Gastroesophageal sphincter (tissue), 4 donors: Measurements from ENCODE around the gene ARHGAP42. TPM values are rescaled to one million over a fixed set of nuclear protein-coding genes. Genes with fewer than 3 reads are reported as not detected.

Experiments used
- ATAC-seq: fragments of 150-250 bp; one replicate; pipeline ENCODE4 v1.9.1; 2016; ENCODE audit warnings: mild to moderate bottlenecking, moderate library complexity
- H3K27ac ChIP-seq, 4 donors: fragments of 200-600 bp; sonication (generic) in 3 of 4; 1 replicate in 3 of 4; 2 replicates in 1 of 4; pipeline ENCODE4 v1.5.1; 2016 to 2019
- H3K27me3 ChIP-seq: fragments of 200-600 bp; sonication (generic); one replicate; pipeline ENCODE4 v1.5.1; 2019
- H3K36me3 ChIP-seq, 2 donors: fragments of 200-600 bp; sonication (generic); one replicate each; pipeline ENCODE4 v1.5.1; 2019; ENCODE audit warnings: control low read depth in 1 of 2
- H3K4me1 ChIP-seq, 3 donors: fragments of 200-600 bp; sonication (generic); 1 replicate in 2 of 3; 2 replicates in 1 of 3; pipeline ENCODE4 v1.5.1; 2016 to 2019; ENCODE audit warnings: control low read depth in 2 of 3
- H3K4me3 ChIP-seq, 2 donors: fragments of 200-600 bp; sonication (generic); one replicate each; pipeline ENCODE4 v1.5.1; 2019; ENCODE audit warnings: mild to moderate bottlenecking in 1 of 2, moderate library complexity in 1 of 2
- H3K9me3 ChIP-seq, 3 donors: fragments of 200-600 bp; sonication (generic); one replicate each; pipeline ENCODE4 v1.5.1; 2017 to 2019; ENCODE audit warnings: control low read depth in 2 of 3
- CTCF ChIP-seq, 4 experiments: fragments of 200-600 bp in 2 of 4; fragments of 450-650 bp in 2 of 4; sonication (generic) in 1 of 4; IDR thresholded peaks; one replicate each; pipeline ENCODE4 v1.5.1; 2017 to 2019; ENCODE audit warnings: antibody characterized with exemption in 4 of 4, mild to moderate bottlenecking in 2 of 4, moderate library complexity in 2 of 4
- EP300 ChIP-seq: sonication (generic); formaldehyde crosslinking; IDR thresholded peaks from one replicate; pipeline ENCODE4 v1.6.1; 2017; ENCODE audit warnings: antibody characterized with exemption, mild to moderate bottlenecking
- POLR2A ChIP-seq, 2 donors: fragments of 450-650 bp; IDR thresholded peaks; one replicate each; pipeline ENCODE4 v1.6.1; 2017; ENCODE audit warnings: antibody characterized with exemption in 2 of 2, mild to moderate bottlenecking in 2 of 2, moderate library complexity in 1 of 2
- POLR2AphosphoS5 ChIP-seq: sonication (generic); formaldehyde crosslinking; IDR thresholded peaks from one replicate; pipeline ENCODE4 v1.6.1; 2017; ENCODE audit warnings: antibody characterized with exemption
- WGBS, 2 donors: methylation state at CpG; one replicate each; pipeline ENCODE4 v1.1.5; 2018; ENCODE audit warnings: low coverage in 1 of 2; 5-methylcytosine and 5-hydroxymethylcytosine counted together
- total RNA-seq, 4 donors: library from RNA; depleted of rRNA; stranded (reverse); fragments of >200 nt; gene quantifications; one replicate each; pipeline ENCODE4 v1.1.0, GENCODE V29; 2016

Gene ARHGAP42
- total RNA-seq, 4 donors from 2014 or later: 6.3 to 29.1 (median 9.9) TPM

- Histone ChIP-seq H3K27me3 (no peaks in the 10 kb centered on the region), H3K9me3 (no peaks in the 10 kb centered on the region), H3K4me3 (no peak overlapping the region), H3K36me3 (no peaks in the 10 kb centered on the region), H3K27ac (peak overlapping the region in 1 of 4 donors; percentile 36), H3K4me1 (peaks cover 0 to 34% (median 4%) of the 10 kb centered on the region in 3 donors)
- 80 to 88% methylated on average over 1 of the region's 1 CpG for WGBS, 2 donors
- ATAC-seq: no peak
- TF ChIP-seq CTCF (IDR thresholded peaks at IDR 0.05): no peak
- no peak for TF ChIP-seq POLR2A (IDR thresholded peaks at IDR 0.05)
- TF ChIP-seq EP300: no peak
- no peak for TF ChIP-seq POLR2AphosphoS5
Measured at GRCh38 chr11:100832829-100833228, 145.7 kb downstream of the ARHGAP42 start.

GRCh38 chr11:100833276-100833675 is 146.2 kb downstream of the ARHGAP42 start:
- Histone ChIP-seq H3K4me3 (no peak overlapping the region), H3K27ac (no peak overlapping the region)

GRCh38 chr11:100835854-100836253 is 148.8 kb downstream of the ARHGAP42 start:
- Histone ChIP-seq H3K4me3 (no peak overlapping the region), H3K27me3 (no peaks in the 10 kb centered on the region), H3K36me3 (no peaks in the 10 kb centered on the region), H3K9me3 (no peaks in the 10 kb centered on the region), H3K27ac (no peak overlapping the region), H3K4me1 (peaks cover 0 to 25% (median 4%) of the 10 kb centered on the region in 3 donors)
- WGBS, 2 donors: 46 to 89% methylated on average over 1 of the region's 1 CpG
- no peak for ATAC-seq
- TF ChIP-seq POLR2A (IDR thresholded peaks at IDR 0.05) (no peak), EP300 (no peak), POLR2AphosphoS5 (no peak), CTCF (IDR thresholded peaks at IDR 0.05) (no peak)

More at GRCh38 chr11:100833276-100833675, 146.2 kb downstream of the ARHGAP42 start:
- ATAC-seq: no peak
- TF ChIP-seq POLR2AphosphoS5 (no peak), EP300 (no peak), CTCF (IDR thresholded peaks at IDR 0.05) (no peak), POLR2A (IDR thresholded peaks at IDR 0.05) (no peak)
- peaks cover 0 to 34% (median 4%) of the 10 kb centered on the region in 3 donors for H3K4me1 ChIP-seq
- no peaks in the 10 kb centered on the region for H3K36me3 ChIP-seq
- H3K27me3 ChIP-seq: no peaks in the 10 kb centered on the region
- H3K9me3 ChIP-seq: no peaks in the 10 kb centered on the region

GRCh38 chr11:100837311-100837710 is 150.2 kb downstream of the ARHGAP42 start:
- Histone ChIP-seq H3K4me3 (no peak overlapping the region), H3K9me3 (no peaks in the 10 kb centered on the region), H3K36me3 (no peaks in the 10 kb centered on the region), H3K27ac (no peak overlapping the region), H3K27me3 (no peaks in the 10 kb centered on the region), H3K4me1 (peaks cover 0 to 11% (median 0%) of the 10 kb centered on the region in 3 donors)
- TF ChIP-seq EP300 (no peak), POLR2A (IDR thresholded peaks at IDR 0.05) (no peak), POLR2AphosphoS5 (no peak), CTCF (IDR thresholded peaks at IDR 0.05) (no peak)
- no peak for ATAC-seq
- WGBS, 2 donors: 78 to 90% methylated on average over 2 of the region's 2 CpGs

GRCh38 chr11:100841711-100842407 is 154.8 kb downstream of the ARHGAP42 start:
- TF ChIP-seq POLR2AphosphoS5 (no peak), CTCF (IDR thresholded peaks at IDR 0.05) (no peak), EP300 (no peak), POLR2A (IDR thresholded peaks at IDR 0.05) (no peak)
- no peak overlapping the region for H3K4me3 ChIP-seq
- no peaks in the 10 kb centered on the region for H3K9me3 ChIP-seq
- H3K4me1 ChIP-seq: no peaks in the 10 kb centered on the region
- WGBS, 2 donors: 86 to 90% methylated on average over 3 to 4 of the region's 4 CpGs
- no peak for ATAC-seq
- no peaks in the 10 kb centered on the region for H3K27me3 ChIP-seq
- H3K36me3 ChIP-seq: no peaks in the 10 kb centered on the region
- no peak overlapping the region for H3K27ac ChIP-seq
